ENCODE measurements around the gene SLC22A16. TPM values are rescaled to one million over a fixed set of nuclear protein-coding genes. Genes with fewer than 3 reads are reported as not detected.

SLC22A16 gene
- total and polyA plus RNA-seq, 2 donors (not counting 3 experiments of a cell fraction or from before 2014, with no cell fraction given), result not detected

GRCh38 chr6:110392727-110393126 lies 83.7 kb downstream of the SLC22A16 start:
- dilution Hi-C loops (cut with MboI; ENCODE audit: extremely low pct_ligation_motif_present, low sequenced_read_pairs), result no loop called here
- no peaks in the 10 kb centered on the region for H3K79me2 ChIP-seq (ENCODE audit: control insufficient read depth, insufficient read depth, low read length)
- TF ChIP-seq JUN (IDR thresholded peaks at IDR 0.05; ENCODE audit: borderline replicate concordance, insufficient read depth, insufficient read length, low read depth) (no peak), CTCF (IDR thresholded peaks at IDR 0.05; ENCODE audit: extremely low read depth in 1 of 2, insufficient read depth in 1 of 2, low read depth in 1 of 2, low read length in 2 of 2) (no peak), FOS (IDR thresholded peaks at IDR 0.05; ENCODE audit: borderline replicate concordance, insufficient read depth, low read length) (no peak), MAX (IDR thresholded peaks at IDR 0.05; ENCODE audit: insufficient read depth, insufficient read length) (no peak), EZH2 (IDR thresholded peaks at IDR 0.05; ENCODE audit: borderline replicate concordance, low read depth, low read length, severe bottlenecking) (no peak)
- POLR2A ChIA-PET, result interaction anchor here (0.5 kb wide), 1 partner anchor 596 kb away, joined by 3 read pairs; no protein-coding TSS in a partner anchor
- no peaks in the 10 kb centered on the region for H4K20me1 ChIP-seq (replicated peaks; ENCODE audit: control insufficient read depth, extremely low read depth, insufficient read depth, low read length)
- CTCF ChIA-PET, result interaction anchor here (0.6 to 9.2 kb wide), 10 partner anchors 10 to 865 kb away, joined by 3 to 192 read pairs (median 4); no protein-coding TSS in a partner anchor
- H3K4me1 ChIP-seq (ENCODE audit: control insufficient read depth, extremely low read depth, insufficient read depth, low read length), result peaks cover 17% of the 10 kb centered on the region
- no peak overlapping the region for H2AFZ ChIP-seq (ENCODE audit: low read depth, low read length)
- H3K27ac ChIP-seq (ENCODE audit: insufficient read depth, low read depth, low read length), result no peak overlapping the region
- intact Hi-C loops (cut with micrococcal nuclease), result no loop called here
- FAIRE-seq (no peak), DNase-seq (ENCODE audit: low read depth, low spot score) (no peak)
- no peaks in the 10 kb centered on the region for H3K36me3 ChIP-seq (ENCODE audit: control insufficient read depth in 2 of 2, extremely low read depth in 1 of 2, insufficient read depth in 2 of 2, low read length in 2 of 2)
- peaks cover under 1 to 2% of the 10 kb centered on the region in 2 experiments for H3K27me3 ChIP-seq (ENCODE audit: control insufficient read depth in 2 of 2, insufficient read depth in 2 of 2, low read length in 2 of 2)
- no TSS peak for BruUV-seq (replicated peaks)
- H3K4me3 ChIP-seq (replicated peaks in 1 of 3; ENCODE audit: insufficient read depth in 1 of 3, low read depth in 1 of 3, low read length in 3 of 3), result no peak overlapping the region
- H3K9me3 ChIP-seq (replicated peaks; ENCODE audit: control insufficient read depth, insufficient read depth, low read length), result no peaks in the 10 kb centered on the region
- H3K4me2 ChIP-seq (ENCODE audit: insufficient read depth, low read length), result no peak overlapping the region
- H3K9me1 ChIP-seq (replicated peaks; ENCODE audit: control insufficient read depth, extremely low read depth, insufficient read depth, low read length), result no peaks in the 10 kb centered on the region
- no peak overlapping the region for H3K9ac ChIP-seq (replicated peaks; ENCODE audit: extremely low read depth, insufficient read depth, low read length)
